Measurements from ENCODE around the gene SLC51A.
A peak's percentile ranks its signal among the peaks of the same experiment; 100 is the strongest.

The SLC51A gene

GRCh38 chr3:196273655-196274054 lies 57.3 kb downstream of the SLC51A start:
- Histone ChIP-seq H3K36me3 (ENCODE audit: control insufficient read depth in 4 of 4, insufficient read depth in 4 of 4, low read length in 3 of 4) (peaks cover 2 to 39% (median 10%) of the 10 kb centered on the region in 4 experiments), H3K9me3 (ENCODE audit: control extremely low read depth in 1 of 5, control insufficient read depth in 4 of 5, insufficient read depth in 2 of 5, low read depth in 1 of 5, low read length in 4 of 5) (peaks cover 0 to 6% (median 0%) of the 10 kb centered on the region in 5 experiments), H3K27ac (ENCODE audit: insufficient read depth in 1 of 2, low read depth in 1 of 2, low read length in 2 of 2, poor library complexity in 1 of 2, severe bottlenecking in 2 of 2) (peak overlapping the region in 1 of 2 experiments; percentile 25), H3K4me3 (ENCODE audit: control insufficient read depth in 1 of 7, extremely low read depth in 1 of 7, insufficient read depth in 4 of 7, low read depth in 2 of 7, low read length in 6 of 7) (no peak overlapping the region), H3K27me3 (replicated peaks in 2 of 5; ENCODE audit: control insufficient read depth in 4 of 5, insufficient read depth in 5 of 5, low read length in 4 of 5) (no peaks in the 10 kb centered on the region), H3K4me1 (ENCODE audit: control extremely low read depth in 1 of 4, control insufficient read depth in 4 of 4, insufficient read depth in 4 of 4, low read length in 3 of 4) (peaks cover 0 to 9% (median 4%) of the 10 kb centered on the region in 4 experiments)
- ChIA-PET POLR2A (no interaction called here), CTCF (interaction anchor here (1.3 kb wide), 1 partner anchor 9 kb away, joined by 3 read pairs; no protein-coding TSS in a partner anchor)
- DNase-seq = no peak
- 97% methylated on average over 12 of the region's 12 CpGs for WGBS (ENCODE audit: insufficient coverage)

- H3K4me1 ChIP-seq (ENCODE audit: control extremely low read depth in 1 of 4, control insufficient read depth in 4 of 4, insufficient read depth in 4 of 4, low read length in 3 of 4) = peaks cover 0 to 18% (median 12%) of the 10 kb centered on the region in 4 experiments
- WGBS (ENCODE audit: insufficient coverage) = 93% methylated on average over 4 of the region's 5 CpGs
- peak overlapping the region in 1 of 2 experiments; percentile 65 for H3K27ac ChIP-seq (ENCODE audit: insufficient read depth in 1 of 2, low read depth in 1 of 2, low read length in 2 of 2, poor library complexity in 1 of 2, severe bottlenecking in 2 of 2)
- peak in 1 of 3 donors; percentile 5 for DNase-seq
- CTCF ChIA-PET = no interaction called here
- H3K4me3 ChIP-seq (ENCODE audit: control insufficient read depth in 1 of 7, extremely low read depth in 1 of 7, insufficient read depth in 4 of 7, low read depth in 2 of 7, low read length in 6 of 7) = no peak overlapping the region
- peaks cover 2 to 34% (median 10%) of the 10 kb centered on the region in 4 experiments for H3K36me3 ChIP-seq (ENCODE audit: control insufficient read depth in 4 of 4, insufficient read depth in 4 of 4, low read length in 3 of 4)
- peaks cover 0 to 6% (median 0%) of the 10 kb centered on the region in 5 experiments for H3K9me3 ChIP-seq (ENCODE audit: control extremely low read depth in 1 of 5, control insufficient read depth in 4 of 5, insufficient read depth in 2 of 5, low read depth in 1 of 5, low read length in 4 of 5)
- POLR2A ChIA-PET = interaction anchor here (0.6 kb wide), 1 partner anchor 731 kb away, joined by 3 read pairs; no protein-coding TSS in a partner anchor
- H3K27me3 ChIP-seq (replicated peaks in 2 of 5; ENCODE audit: control insufficient read depth in 4 of 5, insufficient read depth in 5 of 5, low read length in 4 of 5) = no peaks in the 10 kb centered on the region
Observed at GRCh38 chr3:196274585-196274984, 58.3 kb downstream of the SLC51A start.

GRCh38 chr3:196275126-196275525 lies 58.8 kb downstream of the SLC51A start:
- CTCF ChIA-PET = no interaction called here
- POLR2A ChIA-PET = no interaction called here
- whole genome bisulfite sequencing (ENCODE audit: insufficient coverage) = 96% methylated on average over 3 of the region's 5 CpGs
- Histone ChIP-seq H3K27ac (ENCODE audit: insufficient read depth in 1 of 2, low read depth in 1 of 2, low read length in 2 of 2, poor library complexity in 1 of 2, severe bottlenecking in 2 of 2) (no peak overlapping the region), H3K4me1 (ENCODE audit: control extremely low read depth in 1 of 4, control insufficient read depth in 4 of 4, insufficient read depth in 4 of 4, low read length in 3 of 4) (peaks cover 0 to 22% (median 15%) of the 10 kb centered on the region in 4 experiments), H3K27me3 (replicated peaks in 2 of 5; ENCODE audit: control insufficient read depth in 4 of 5, insufficient read depth in 5 of 5, low read length in 4 of 5) (no peaks in the 10 kb centered on the region), H3K36me3 (ENCODE audit: control insufficient read depth in 4 of 4, insufficient read depth in 4 of 4, low read length in 3 of 4) (peaks cover 1 to 30% (median 9%) of the 10 kb centered on the region in 4 experiments), H3K4me3 (ENCODE audit: control insufficient read depth in 1 of 7, extremely low read depth in 1 of 7, insufficient read depth in 4 of 7, low read depth in 2 of 7, low read length in 6 of 7) (no peak overlapping the region), H3K9me3 (ENCODE audit: control extremely low read depth in 1 of 5, control insufficient read depth in 4 of 5, insufficient read depth in 2 of 5, low read depth in 1 of 5, low read length in 4 of 5) (peaks cover 0 to 6% (median 0%) of the 10 kb centered on the region in 5 experiments)
- DNase-seq = no peak

GRCh38 chr3:196280689-196281440 lies 64.5 kb downstream of the SLC51A start:
- WGBS (ENCODE audit: insufficient coverage) = 87% methylated on average over 7 of the region's 7 CpGs

GRCh38 chr3:196281962-196282361 lies 65.6 kb downstream of the SLC51A start:
- H3K36me3 ChIP-seq (ENCODE audit: control insufficient read depth in 4 of 4, insufficient read depth in 4 of 4, low read length in 3 of 4) = peaks cover 0 to 5% (median 3%) of the 10 kb centered on the region in 4 experiments
- H3K27ac ChIP-seq (ENCODE audit: insufficient read depth in 1 of 2, low read depth in 1 of 2, low read length in 2 of 2, poor library complexity in 1 of 2, severe bottlenecking in 2 of 2) = no peak overlapping the region
- no peak overlapping the region for H3K4me3 ChIP-seq (ENCODE audit: control insufficient read depth in 1 of 7, extremely low read depth in 1 of 7, insufficient read depth in 4 of 7, low read depth in 2 of 7, low read length in 6 of 7)
- H3K9me3 ChIP-seq (ENCODE audit: control extremely low read depth in 1 of 5, control insufficient read depth in 4 of 5, insufficient read depth in 2 of 5, low read depth in 1 of 5, low read length in 4 of 5) = no peaks in the 10 kb centered on the region
- peaks cover 12 to 52% (median 29%) of the 10 kb centered on the region in 4 experiments for H3K4me1 ChIP-seq (ENCODE audit: control extremely low read depth in 1 of 4, control insufficient read depth in 4 of 4, insufficient read depth in 4 of 4, low read length in 3 of 4)
- POLR2A ChIA-PET = no interaction called here
- H3K27me3 ChIP-seq (replicated peaks in 2 of 5; ENCODE audit: control insufficient read depth in 4 of 5, insufficient read depth in 5 of 5, low read length in 4 of 5) = no peaks in the 10 kb centered on the region
- 91% methylated on average over 3 of the region's 4 CpGs for WGBS (ENCODE audit: insufficient coverage)
- CTCF ChIA-PET = interaction anchor here (1.3 to 1.6 kb wide), 2 partner anchors 9 to 23 kb away, joined by 3 to 5 read pairs; no protein-coding TSS in a partner anchor
- no peak for DNase-seq

More at GRCh38 chr3:196280689-196281440, 64.5 kb downstream of the SLC51A start:
- Histone ChIP-seq H3K36me3 (ENCODE audit: control insufficient read depth in 4 of 4, insufficient read depth in 4 of 4, low read length in 3 of 4) (peaks cover 0 to 5% (median 3%) of the 10 kb centered on the region in 4 experiments), H3K27me3 (replicated peaks in 2 of 5; ENCODE audit: control insufficient read depth in 4 of 5, insufficient read depth in 5 of 5, low read length in 4 of 5) (no peaks in the 10 kb centered on the region), H3K4me1 (ENCODE audit: control extremely low read depth in 1 of 4, control insufficient read depth in 4 of 4, insufficient read depth in 4 of 4, low read length in 3 of 4) (peaks cover 4 to 42% (median 19%) of the 10 kb centered on the region in 4 experiments), H3K27ac (ENCODE audit: insufficient read depth in 1 of 2, low read depth in 1 of 2, low read length in 2 of 2, poor library complexity in 1 of 2, severe bottlenecking in 2 of 2) (no peak overlapping the region), H3K4me3 (ENCODE audit: control insufficient read depth in 1 of 7, extremely low read depth in 1 of 7, insufficient read depth in 4 of 7, low read depth in 2 of 7, low read length in 6 of 7) (no peak overlapping the region), H3K9me3 (ENCODE audit: control extremely low read depth in 1 of 5, control insufficient read depth in 4 of 5, insufficient read depth in 2 of 5, low read depth in 1 of 5, low read length in 4 of 5) (no peaks in the 10 kb centered on the region)
- ChIA-PET CTCF (interaction anchor here (1.6 kb wide), 1 partner anchor 22 kb away, joined by 5 read pairs; no protein-coding TSS in a partner anchor), POLR2A (interaction anchor here (0.6 to 0.7 kb wide), 2 partner anchors 73 to 152 kb away, joined by 3 to 4 read pairs; no protein-coding TSS in a partner anchor)
- DNase-seq = peak in 2 of 3 donors; percentile 22 to 31
